Suprapubic skin (tissue), 4 donors: ENCODE measurements around the gene SARM1. TPM values are rescaled to one million over a fixed set of nuclear protein-coding genes. Genes with fewer than 3 reads are reported as not detected.

Source experiments
- DNase-seq, 2 donors: peaks; one replicate each; pipeline ENCODE4 v3.0.0-alpha.2; 2019; ENCODE audit warnings: low spot score in 2 of 2
- H3K27ac ChIP-seq: fragments of 200-600 bp; sonication (generic); one replicate; pipeline ENCODE4 v1.5.1; 2019
- H3K27me3 ChIP-seq: fragments of 200-600 bp; sonication (generic); one replicate; pipeline ENCODE4 v1.5.1; 2019
- H3K36me3 ChIP-seq: fragments of 200-600 bp; sonication (generic); one replicate; pipeline ENCODE4 v1.5.1; 2019
- H3K4me1 ChIP-seq: fragments of 200-600 bp; sonication (generic); one replicate; pipeline ENCODE4 v1.5.1; 2019
- H3K4me3 ChIP-seq: fragments of 200-600 bp; sonication (generic); one replicate; pipeline ENCODE4 v1.5.1; 2019; ENCODE audit warnings: mild to moderate bottlenecking
- H3K9me3 ChIP-seq: fragments of 200-600 bp; sonication (generic); one replicate; pipeline ENCODE4 v1.5.1; 2019
- CTCF ChIP-seq, 2 donors: fragments of 200-600 bp in 1 of 2; fragments of 450-650 bp in 1 of 2; sonication (generic) in 1 of 2; IDR thresholded peaks; one replicate each; pipeline ENCODE4 v1.5.1; 2016 to 2019; ENCODE audit warnings: antibody characterized with exemption in 2 of 2, mild to moderate bottlenecking in 1 of 2, moderate library complexity in 1 of 2
- EP300 ChIP-seq: sonication (generic); formaldehyde crosslinking; IDR thresholded peaks from one replicate; pipeline ENCODE4 v1.6.1; 2017; ENCODE audit warnings: antibody characterized with exemption
- POLR2A ChIP-seq, 2 donors: fragments of 450-650 bp; IDR thresholded peaks; one replicate each; pipeline ENCODE4 v1.6.1; 2017; ENCODE audit warnings: antibody characterized with exemption in 2 of 2, mild to moderate bottlenecking in 2 of 2, moderate library complexity in 2 of 2
- POLR2AphosphoS5 ChIP-seq, 3 donors: sonication (generic); formaldehyde crosslinking; IDR thresholded peaks; one replicate each; pipeline ENCODE4 v1.6.1; 2017; ENCODE audit warnings: antibody characterized with exemption in 3 of 3
- WGBS: methylation state at CpG from one replicate; pipeline ENCODE4 v1.1.5; 2018; 5-methylcytosine and 5-hydroxymethylcytosine counted together
- total RNA-seq, 4 donors: library from RNA; depleted of rRNA; stranded (reverse); fragments of >200 nt; gene quantifications; one replicate each; pipeline ENCODE4 v1.1.0, GENCODE V29; 2016

Gene SARM1
- total RNA-seq, 4 donors from 2014 or later, result 4.0 to 17.7 (median 11.6) TPM

- Histone ChIP-seq H3K27ac (no peak overlapping the region), H3K4me3 (no peak overlapping the region), H3K27me3 (no peaks in the 10 kb centered on the region), H3K36me3 (peaks cover 10% of the 10 kb centered on the region), H3K4me1 (peaks cover 30% of the 10 kb centered on the region), H3K9me3 (no peaks in the 10 kb centered on the region)
- no peak for DNase-seq
- TF ChIP-seq POLR2A (IDR thresholded peaks at IDR 0.05) (no peak), POLR2AphosphoS5 (IDR thresholded peaks at IDR 0.05) (no peak), EP300 (no peak), CTCF (IDR thresholded peaks at IDR 0.05) (no peak)
- WGBS, result 93% methylated on average over 23 of the region's 23 CpGs
These were observed 2.4 kb upstream of the SARM1 start for GRCh38 chr17:28368915-28369683.

- Histone ChIP-seq H3K27ac (no peak overlapping the region), H3K4me3 (no peak overlapping the region), H3K36me3 (peaks cover 4% of the 10 kb centered on the region), H3K9me3 (no peaks in the 10 kb centered on the region), H3K27me3 (no peaks in the 10 kb centered on the region), H3K4me1 (peaks cover 30% of the 10 kb centered on the region)
- DNase-seq, result no peak
- TF ChIP-seq POLR2AphosphoS5 (IDR thresholded peaks at IDR 0.05), result no peak
- TF ChIP-seq EP300, result no peak
- no peak for TF ChIP-seq CTCF (IDR thresholded peaks at IDR 0.05)
- TF ChIP-seq POLR2A (IDR thresholded peaks at IDR 0.05), result no peak
- WGBS, result 79% methylated on average over 10 of the region's 10 CpGs
These were observed 1.8 kb upstream of the SARM1 start for GRCh38 chr17:28369684-28370034.

- DNase-seq, result no peak
- 27% methylated on average over 8 of the region's 8 CpGs for WGBS
- H3K4me1 ChIP-seq, result peaks cover 30% of the 10 kb centered on the region
- H3K27me3 ChIP-seq, result no peaks in the 10 kb centered on the region
- H3K27ac ChIP-seq, result peak within 1 kb of the TSS; percentile 11
- H3K9me3 ChIP-seq, result no peaks in the 10 kb centered on the region
- peak within 1 kb of the TSS; percentile 64 for H3K4me3 ChIP-seq
- H3K36me3 ChIP-seq, result no peaks in the 10 kb centered on the region
- TF ChIP-seq CTCF (IDR thresholded peaks at IDR 0.05) (no peak), EP300 (no peak), POLR2A (IDR thresholded peaks at IDR 0.05) (no peak), POLR2AphosphoS5 (IDR thresholded peaks at IDR 0.05) (no peak)
These were observed 1.3 kb upstream of the SARM1 start, which contains the start of gene VTN for GRCh38 chr17:28370035-28370743. Gene VTN, minus strand, starts transcription at chr17:28370307. Its CDS starts 104 bp downstream, at chr17:28370203.

- WGBS, result 44% methylated on average over 1 of the region's 1 CpG
- Histone ChIP-seq H3K9me3 (no peaks in the 10 kb centered on the region), H3K27me3 (no peaks in the 10 kb centered on the region), H3K4me1 (peaks cover 30% of the 10 kb centered on the region), H3K36me3 (no peaks in the 10 kb centered on the region), H3K27ac (peak overlapping the region; percentile 11), H3K4me3 (no peak overlapping the region)
- TF ChIP-seq CTCF (IDR thresholded peaks at IDR 0.05), result no peak
- TF ChIP-seq POLR2A (IDR thresholded peaks at IDR 0.05), result no peak
- TF ChIP-seq POLR2AphosphoS5 (IDR thresholded peaks at IDR 0.05), result no peak
- TF ChIP-seq EP300, result no peak
- DNase-seq, result no peak
These were observed 770 bp upstream of the SARM1 start for GRCh38 chr17:28370744-28371103.
